K562 (cell line): ENCODE measurements around the gene DNMT3A. TPM values are rescaled to one million over a fixed set of nuclear protein-coding genes. Genes with fewer than 3 reads are reported as not detected.

ENCODE experiments used
- ATAC-seq: fragments of 200-7000 bp; cut with Tn5 transposase; 3 replicates; pipeline ENCODE4 v1.9.1; 2020; ENCODE audit warnings: moderate library complexity
- BruUV-seq: library from RNA; stranded (reverse); fragments of 400-500 nt; replicated peaks from 2 replicates; lab custom pipeline; 2021; lab: Mats Ljungman, UMichigan
- CTCF ChIA-PET: fragments of 300-600 bp; formaldehyde crosslinking; extraction: SDS; loops from one replicate; lab custom pipeline; 2021; ENCODE audit warnings: low intra/inter-chr PET ratio; lab: Yijun Ruan, JAX
- POLR2A ChIA-PET: fragments of 300-600, 350-650 bp; sonication (Branson Sonifier 250); formaldehyde crosslinking; extraction: SDS; loops from one replicate; lab custom pipeline; 2021; ENCODE audit warnings: antibody characterized with exemption, inconsistent platforms; lab: Yijun Ruan, JAX
- DNase-seq, 4 experiments: peaks; one replicate each; pipeline versions ENCODE4 v3.0.0 to v3.0.0-alpha.2; 2011 to 2018; ENCODE audit warnings: low spot score in 3 of 4, mixed read lengths in 3 of 4; ENCODE audit errors: extremely low read depth in 1 of 4
- FAIRE-seq: peaks from 2 replicates; lab custom pipeline; 2011; peaks lifted over from hg19 to GRCh38; lab: Jason Lieb, UNC
- H2AFZ ChIP-seq: 2 replicates; pipeline ENCODE4 v1.6.0; 2011; ENCODE audit warnings: low read depth, low read length, control low read depth, inconsistent platforms
- H3K27ac ChIP-seq: fragments of 200-600 bp; 3 replicates; pipeline ENCODE4 v1.8.0; 2011; ENCODE audit warnings: low read depth, mild to moderate bottlenecking, control low read depth, inconsistent platforms, low read length, moderate library complexity, mixed read lengths; ENCODE audit errors: extremely low read depth
- H3K27me3 ChIP-seq, 2 experiments: fragments of 300-600 bp in 1 of 2; 2 replicates in 1 of 2; 3 replicates in 1 of 2; pipeline versions ENCODE4 v1.6.0 to v1.8.0; 2011; ENCODE audit warnings: inconsistent platforms in 2 of 2, low read length in 2 of 2, mild to moderate bottlenecking in 1 of 2, mixed read lengths in 1 of 2, moderate library complexity in 1 of 2; ENCODE audit not compliant: control insufficient read depth in 2 of 2, insufficient read depth in 2 of 2
- H3K36me3 ChIP-seq: fragments of 300-600 bp; 3 replicates; pipeline ENCODE4 v1.8.0; 2011; ENCODE audit warnings: mild to moderate bottlenecking, low read length, inconsistent platforms; ENCODE audit not compliant: control insufficient read depth, insufficient read depth
- H3K4me1 ChIP-seq, 2 experiments: fragments of 200-600 bp in 1 of 2; replicated peaks in 1 of 2; 2 replicates in 1 of 2; 3 replicates in 1 of 2; pipeline versions ENCODE4 v1.5.1 to v1.8.0; 2011; ENCODE audit warnings: inconsistent platforms in 2 of 2, low read length in 2 of 2, mild to moderate bottlenecking in 1 of 2, mixed read lengths in 1 of 2, moderate library complexity in 1 of 2; ENCODE audit not compliant: control insufficient read depth in 2 of 2, insufficient read depth in 2 of 2
- H3K4me2 ChIP-seq: 2 replicates; pipeline ENCODE4 v1.6.1; 2011; ENCODE audit warnings: low read length, control low read depth, inconsistent platforms, mixed read lengths; ENCODE audit not compliant: insufficient read depth
- H3K4me3 ChIP-seq: fragments of 200-600 bp; sonication (generic), shearing (Covaris generic); 2 replicates; pipeline ENCODE4 v1.5.1; 2016; ENCODE audit warnings: control low read depth, inconsistent platforms
- H3K79me2 ChIP-seq: fragments of 200-600 bp; 3 replicates; pipeline ENCODE4 v1.8.0; 2011; ENCODE audit warnings: low read length, inconsistent platforms; ENCODE audit not compliant: control insufficient read depth, insufficient read depth
- H3K9ac ChIP-seq, 2 experiments: 2 replicates each; pipeline versions ENCODE4 v1.6.0 to v1.6.1; 2011; ENCODE audit warnings: low read depth in 2 of 2, low read length in 2 of 2, control low read depth in 1 of 2, inconsistent platforms in 1 of 2, mild to moderate bottlenecking in 1 of 2, mixed read lengths in 1 of 2; ENCODE audit not compliant: insufficient read depth in 1 of 2
- H3K9me1 ChIP-seq: one replicate; pipeline ENCODE4 v1.6.0; 2011; ENCODE audit warnings: inconsistent platforms, mild to moderate bottlenecking, low read length, moderate library complexity; ENCODE audit not compliant: control insufficient read depth, insufficient read depth
- H3K9me3 ChIP-seq: replicated peaks from 2 replicates; pipeline ENCODE4 v1.5.1; 2011; ENCODE audit warnings: low read depth, low read length, inconsistent platforms; ENCODE audit not compliant: control insufficient read depth, insufficient read depth
- H4K20me1 ChIP-seq: replicated peaks from 2 replicates; pipeline ENCODE4 v1.6.1; 2011; ENCODE audit warnings: low read length, inconsistent platforms, mixed read lengths; ENCODE audit not compliant: control insufficient read depth, insufficient read depth
- GATA2 ChIP-seq: sonication (generic); formaldehyde crosslinking; IDR thresholded peaks from 2 replicates; pipeline ENCODE4 v1.4.0; 2020; ENCODE audit warnings: mild to moderate bottlenecking, missing genetic modification reagents
- GATAD2B ChIP-seq: fragments of 450-650 bp; IDR thresholded peaks from 2 replicates; pipeline ENCODE4 v1.6.1; 2017; ENCODE audit warnings: mild to moderate bottlenecking, borderline replicate concordance
- KDM4B ChIP-seq, 2 experiments: fragments of 450-650 bp in 1 of 2; sonication (generic) in 1 of 2; IDR thresholded peaks; 2 replicates each; pipeline ENCODE4 v1.6.1; 2016 to 2017; ENCODE audit warnings: borderline replicate concordance in 2 of 2, antibody characterized with exemption in 1 of 2, low read depth in 1 of 2, mild to moderate bottlenecking in 1 of 2
- MITF ChIP-seq: IDR thresholded peaks from 2 replicates; pipeline ENCODE4 v1.6.1; 2014; ENCODE audit warnings: antibody characterized with exemption
- PHB ChIP-seq: fragments of 250-450 bp; sonication (Bioruptor Pico); IDR thresholded peaks from 2 replicates; pipeline ENCODE4 v1.5.0; 2021
- POLR2B ChIP-seq: fragments of 450-650 bp; IDR thresholded peaks from 2 replicates; pipeline ENCODE4 v1.6.1; 2018; ENCODE audit warnings: low read depth; ENCODE audit not compliant: partially characterized antibody
- RB1 ChIP-seq: fragments of 450-650 bp; IDR thresholded peaks from 2 replicates; pipeline ENCODE4 v1.6.1; 2017; ENCODE audit warnings: low read depth, mild to moderate bottlenecking
- SOX6 ChIP-seq: fragments of 450-650 bp; IDR thresholded peaks from 2 replicates; pipeline ENCODE4 v1.6.1; 2014; ENCODE audit warnings: mild to moderate bottlenecking
- TEAD4 ChIP-seq, 2 experiments: sonication (generic) in 1 of 2; formaldehyde crosslinking in 1 of 2; IDR thresholded peaks; 2 replicates each; pipeline versions ENCODE4 v1.6.1 to v1.8.0; 2012 to 2022; ENCODE audit warnings: borderline replicate concordance in 1 of 2, inconsistent platforms in 1 of 2, low read length in 1 of 2, mild to moderate bottlenecking in 1 of 2, missing genetic modification reagents in 1 of 2
- ZBTB9 ChIP-seq: fragments of 450-650 bp; formaldehyde crosslinking; IDR thresholded peaks from 2 replicates; pipeline ENCODE4 v1.4.0; 2020; ENCODE audit warnings: mild to moderate bottlenecking, moderate library complexity
- ZNF146 ChIP-seq: IDR thresholded peaks from one replicate; pipeline ENCODE4 v1.6.1; 2018; ENCODE audit warnings: missing compliant biosample characterization; ENCODE audit not compliant: unreplicated experiment
- ZNF174 ChIP-seq: fragments of 250-450 bp; sonication (Bioruptor Pico); IDR thresholded peaks from 2 replicates; pipeline ENCODE4 v1.4.0; 2020; ENCODE audit warnings: mild to moderate bottlenecking
- ZNF239 ChIP-seq: fragments of 250-450 bp; sonication (Bioruptor Pico); IDR thresholded peaks from 2 replicates; pipeline ENCODE4 v1.4.0; 2020; ENCODE audit warnings: mild to moderate bottlenecking
- ZNF280A ChIP-seq: fragments of 450-650 bp; IDR thresholded peaks from 2 replicates; pipeline ENCODE4 v1.6.1; 2018; ENCODE audit warnings: mild to moderate bottlenecking, low read depth; ENCODE audit not compliant: partially characterized antibody
- ZNF444 ChIP-seq: fragments of 250-450 bp; sonication (Bioruptor Pico); IDR thresholded peaks from 2 replicates; pipeline ENCODE4 v1.4.0; 2020; ENCODE audit warnings: mild to moderate bottlenecking, moderate library complexity
- ZNF551 ChIP-seq: fragments of 250-450 bp; sonication (Bioruptor Pico); IDR thresholded peaks from 2 replicates; pipeline ENCODE4 v1.5.0; 2021; ENCODE audit warnings: mild to moderate bottlenecking, moderate library complexity
- WGBS: fragments of 100-300 bp; shearing (Covaris generic); methylation state at CpG from one replicate; pipeline ENCODE4 v1.1.6; 2016; ENCODE audit warnings: low coverage, mixed read lengths; ENCODE audit not compliant: insufficient coverage; ENCODE audit errors: missing lambda C conversion rate; 5-methylcytosine and 5-hydroxymethylcytosine counted together
- in situ Hi-C: fragments of 300-500 bp; cut with MboI; formaldehyde crosslinking; loops from 4 replicates; pipeline ENCODE4 v1.15.0; 2018; ENCODE audit warnings: inconsistent platforms, mixed read lengths
- intact Hi-C: fragments of 100-400 bp; cut with micrococcal nuclease; formaldehyde crosslinking; loops from 2 replicates; pipeline ENCODE4 v1.14.2; 2022
- polyA plus RNA-seq, 8 experiments: library from polyadenylated mRNA; depleted of rRNA in 4 of 8; stranded (reverse) in 5 of 8; unstranded in 3 of 8; fragments of >200 nt; fragmentation: Nextera tagmentation in 2 of 8; fragmentation: Illumina TruSeq in 1 of 8; extraction: Ambion mirVana in 2 of 8; extraction: Trizol in 1 of 8; gene quantifications; 2 replicates each; pipeline versions ENCODE4 v1.2.1 to v1.2.3, GENCODE V29; 2011 to 2014; ENCODE audit warnings: inconsistent platforms in 1 of 8, missing spikeins in 1 of 8
- total RNA-seq, 7 experiments: library from RNA; depleted of rRNA in 6 of 7; stranded (reverse); fragments of >200 nt in 6 of 7; fragmentation: Illumina TruSeq in 2 of 7; extraction: Trizol in 2 of 7; gene quantifications; 2 replicates each; pipeline versions ENCODE4 v1.2.1 to v1.2.3, GENCODE V29; 2011 to 2021; ENCODE audit warnings: low replicate concordance in 1 of 7

DNMT3A gene
- total and polyA plus RNA-seq, 9 of the 15 experiments (the other 6 are each of a cell fraction or from before 2014, with no cell fraction given), result 3.0 to 16.0 (median 6.1) TPM

GRCh38 chr2:25332571-25332970 is 9.2 kb downstream of the DNMT3A start (continued):
- no peak for TF ChIP-seq MITF
- no peak for TF ChIP-seq GATAD2B
- no peak for TF ChIP-seq RB1
- TF ChIP-seq GATA2 (CRISPR knock-in tag), result no peak
- TF ChIP-seq ZNF444 (CRISPR knock-in tag), result no peak
- TF ChIP-seq ZBTB9, result no peak

- ChIA-PET POLR2A (no interaction called here), CTCF (no interaction called here)
- Histone ChIP-seq H3K79me2 (no peaks in the 10 kb centered on the region), H3K4me3 (no peak overlapping the region), H3K36me3 (no peaks in the 10 kb centered on the region), H3K9ac (no peak overlapping the region), H3K27me3 (peaks cover 51 to 76% of the 10 kb centered on the region in 2 experiments; a peak in 4 of 5 replicates), H4K20me1 (peaks cover 23% of the 10 kb centered on the region; the same call in 1 of the 2 replicates), H3K9me3 (no peaks in the 10 kb centered on the region), H2AFZ (no peak overlapping the region), H3K4me2 (no peak overlapping the region), H3K4me1 (no peaks in the 10 kb centered on the region; a peak in 1 of 5 replicates), H3K27ac (no peak overlapping the region), H3K9me1 (no peaks in the 10 kb centered on the region)
- ATAC-seq (no peak), DNase-seq (no peak), FAIRE-seq (no peak)
- BruUV-seq, result no TSS peak
- in situ Hi-C loops (no loop called here), intact Hi-C loops (no loop called here)
- 4% methylated on average over 19 of the region's 23 CpGs for WGBS
- no peak for TF ChIP-seq KDM4B (IDR thresholded peaks at IDR 0.05; ENCODE audit: borderline replicate concordance in 2 of 2, low read depth in 1 of 2)
- TF ChIP-seq SOX6, result no peak
- no peak for TF ChIP-seq ZNF551 (CRISPR knock-in tag)
- TF ChIP-seq ZNF280A, result no peak
- TF ChIP-seq POLR2B, result no peak
- no peak for TF ChIP-seq TEAD4 (IDR thresholded peaks at IDR 0.05; ENCODE audit: low read length)
- TF ChIP-seq TEAD4 (CRISPR knock-in tag; IDR thresholded peaks at IDR 0.05; ENCODE audit: borderline replicate concordance), result no peak
- no peak for TF ChIP-seq ZNF146
- TF ChIP-seq ZNF239 (CRISPR knock-in tag), result no peak
- no peak for TF ChIP-seq PHB (CRISPR knock-in tag)
- TF ChIP-seq ZNF174, result no peak
Measured at GRCh38 chr2:25331686-25332365, 9.9 kb downstream of the DNMT3A start.
